ENCODE measurements around the gene MAB21L4. TPM values are rescaled to one million over a fixed set of nuclear protein-coding genes. Genes with fewer than 3 reads are reported as not detected.

MAB21L4 gene
- total and polyA plus RNA-seq, 2 experiments from 2014 or later, result not detected

- DNase-seq, result no peak
- in situ Hi-C loops (cut with MboI), result no loop called here
- H3K9me3 ChIP-seq (ENCODE audit: low read depth), result no peaks in the 10 kb centered on the region
- no peaks in the 10 kb centered on the region for H3K27me3 ChIP-seq (replicated peaks; ENCODE audit: insufficient read depth)
- H3K27ac ChIP-seq, result no peak overlapping the region
- H3K36me3 ChIP-seq (ENCODE audit: low read depth), result no peaks in the 10 kb centered on the region
- H3F3A ChIP-seq (ENCODE audit: insufficient read depth), result no peaks in the 10 kb centered on the region
- H3K9ac ChIP-seq, result no peak overlapping the region
- H3K79me2 ChIP-seq (ENCODE audit: insufficient read depth), result no peaks in the 10 kb centered on the region
- no peaks in the 10 kb centered on the region for H3K9me2 ChIP-seq (ENCODE audit: insufficient read depth)
- no peak overlapping the region for H3K4me3 ChIP-seq
- 95 to 97% methylated on average over 27 to 28 of the region's 29 CpGs for WGBS, 2 experiments (ENCODE audit: low coverage in 1 of 2, low lambda C conversion rate in 2 of 2, missing lambda C conversion rate in 2 of 2)
- TF ChIP-seq EZH2phosphoT487 (IDR thresholded peaks at IDR 0.05; ENCODE audit: insufficient read depth, low read depth), result no peak
- no peak for TF ChIP-seq EZH2 (IDR thresholded peaks at IDR 0.05; ENCODE audit: insufficient read depth, poor library complexity, severe bottlenecking)
- peaks cover 15% of the 10 kb centered on the region for H3K4me1 ChIP-seq (ENCODE audit: insufficient read depth)
- no peak overlapping the region for H2AFZ ChIP-seq
- no peak overlapping the region for H3K4me2 ChIP-seq (ENCODE audit: unreplicated experiment)
- no peaks in the 10 kb centered on the region for H4K20me1 ChIP-seq (ENCODE audit: insufficient read depth)
Measured at GRCh38 chr2:240925568-240926515, 29.9 kb upstream of the MAB21L4 start.

GRCh38 chr2:240925191-240925567 lies 29.2 kb upstream of the MAB21L4 start:
- Histone ChIP-seq H3K27ac (no peak overlapping the region), H3K36me3 (ENCODE audit: low read depth) (no peaks in the 10 kb centered on the region), H3K4me1 (ENCODE audit: insufficient read depth) (peaks cover 20% of the 10 kb centered on the region), H4K20me1 (ENCODE audit: insufficient read depth) (no peaks in the 10 kb centered on the region), H2AFZ (no peak overlapping the region), H3K9ac (no peak overlapping the region), H3K9me2 (ENCODE audit: insufficient read depth) (no peaks in the 10 kb centered on the region), H3F3A (ENCODE audit: insufficient read depth) (no peaks in the 10 kb centered on the region), H3K27me3 (replicated peaks; ENCODE audit: insufficient read depth) (no peaks in the 10 kb centered on the region), H3K4me2 (ENCODE audit: unreplicated experiment) (no peak overlapping the region), H3K4me3 (no peak overlapping the region), H3K79me2 (ENCODE audit: insufficient read depth) (no peaks in the 10 kb centered on the region), H3K9me3 (ENCODE audit: low read depth) (no peaks in the 10 kb centered on the region)
- 96 to 100% methylated on average over 5 to 14 of the region's 14 CpGs for WGBS, 2 experiments (ENCODE audit: low coverage in 1 of 2, low lambda C conversion rate in 2 of 2, missing lambda C conversion rate in 2 of 2)
- in situ Hi-C loops (cut with MboI), result no loop called here
- no peak for TF ChIP-seq EZH2 (IDR thresholded peaks at IDR 0.05; ENCODE audit: insufficient read depth, poor library complexity, severe bottlenecking)
- no peak for TF ChIP-seq EZH2phosphoT487 (IDR thresholded peaks at IDR 0.05; ENCODE audit: insufficient read depth, low read depth)
- no peak for DNase-seq

- no peak for DNase-seq
- H3K36me3 ChIP-seq (ENCODE audit: low read depth), result no peaks in the 10 kb centered on the region
- H3K4me1 ChIP-seq (ENCODE audit: insufficient read depth), result peaks cover 20% of the 10 kb centered on the region
- no peaks in the 10 kb centered on the region for H3K9me3 ChIP-seq (ENCODE audit: low read depth)
- H4K20me1 ChIP-seq (ENCODE audit: insufficient read depth), result no peaks in the 10 kb centered on the region
- H3K4me3 ChIP-seq, result no peak overlapping the region
- H3K4me2 ChIP-seq (ENCODE audit: unreplicated experiment), result no peak overlapping the region
- H2AFZ ChIP-seq, result no peak overlapping the region
- H3K79me2 ChIP-seq (ENCODE audit: insufficient read depth), result no peaks in the 10 kb centered on the region
- TF ChIP-seq EZH2 (IDR thresholded peaks at IDR 0.05; ENCODE audit: insufficient read depth, poor library complexity, severe bottlenecking) (no peak), EZH2phosphoT487 (IDR thresholded peaks at IDR 0.05; ENCODE audit: insufficient read depth, low read depth) (no peak)
- no peaks in the 10 kb centered on the region for H3K9me2 ChIP-seq (ENCODE audit: insufficient read depth)
- H3K27me3 ChIP-seq (replicated peaks; ENCODE audit: insufficient read depth), result no peaks in the 10 kb centered on the region
- no peak overlapping the region for H3K9ac ChIP-seq
- H3F3A ChIP-seq (ENCODE audit: insufficient read depth), result no peaks in the 10 kb centered on the region
- H3K27ac ChIP-seq, result no peak overlapping the region
- WGBS, 2 experiments (ENCODE audit: low coverage in 1 of 2, low lambda C conversion rate in 2 of 2, missing lambda C conversion rate in 2 of 2), result 71 to 77% methylated on average over 11 to 15 of the region's 15 CpGs
- in situ Hi-C loops (cut with MboI), result no loop called here
Measured at GRCh38 chr2:240922982-240923537, 27.1 kb upstream of the MAB21L4 start.

GRCh38 chr2:240922245-240922981 lies 26.5 kb upstream of the MAB21L4 start:
- Histone ChIP-seq H3K9me3 (ENCODE audit: low read depth) (no peaks in the 10 kb centered on the region), H3K4me1 (ENCODE audit: insufficient read depth) (peaks cover 20% of the 10 kb centered on the region), H2AFZ (no peak overlapping the region), H3K27me3 (replicated peaks; ENCODE audit: insufficient read depth) (no peaks in the 10 kb centered on the region), H3K4me2 (ENCODE audit: unreplicated experiment) (no peak overlapping the region), H3K27ac (peak overlapping the region; percentile 97; the same call in 1 of the 2 replicates), H3K36me3 (ENCODE audit: low read depth) (no peaks in the 10 kb centered on the region), H3K79me2 (ENCODE audit: insufficient read depth) (no peaks in the 10 kb centered on the region), H3K9me2 (ENCODE audit: insufficient read depth) (no peaks in the 10 kb centered on the region), H3K9ac (peak overlapping the region; percentile 84), H4K20me1 (ENCODE audit: insufficient read depth) (no peaks in the 10 kb centered on the region), H3F3A (ENCODE audit: insufficient read depth) (no peaks in the 10 kb centered on the region), H3K4me3 (no peak overlapping the region)
- in situ Hi-C loops (cut with MboI), result no loop called here
- TF ChIP-seq EZH2 (IDR thresholded peaks at IDR 0.05; ENCODE audit: insufficient read depth, poor library complexity, severe bottlenecking) (no peak), EZH2phosphoT487 (IDR thresholded peaks at IDR 0.05; ENCODE audit: insufficient read depth, low read depth) (no peak)
- DNase-seq, result no peak
- 86 to 95% methylated on average over 13 to 18 of the region's 18 CpGs for WGBS, 2 experiments (ENCODE audit: low coverage in 1 of 2, low lambda C conversion rate in 2 of 2, missing lambda C conversion rate in 2 of 2)
